ENCODE results near the gene TMEM178A. TPM values are rescaled to one million over a fixed set of nuclear protein-coding genes. Genes with fewer than 3 reads are reported as not detected.
"Not testable (repeated sequence)": the region's sequence is repeated elsewhere in the genome, so short reads cannot be mapped to it uniquely, and the experiment has no call there.

TMEM178A gene
- total RNA-seq, 3 donors from 2014 or later: not detected

DNA sequence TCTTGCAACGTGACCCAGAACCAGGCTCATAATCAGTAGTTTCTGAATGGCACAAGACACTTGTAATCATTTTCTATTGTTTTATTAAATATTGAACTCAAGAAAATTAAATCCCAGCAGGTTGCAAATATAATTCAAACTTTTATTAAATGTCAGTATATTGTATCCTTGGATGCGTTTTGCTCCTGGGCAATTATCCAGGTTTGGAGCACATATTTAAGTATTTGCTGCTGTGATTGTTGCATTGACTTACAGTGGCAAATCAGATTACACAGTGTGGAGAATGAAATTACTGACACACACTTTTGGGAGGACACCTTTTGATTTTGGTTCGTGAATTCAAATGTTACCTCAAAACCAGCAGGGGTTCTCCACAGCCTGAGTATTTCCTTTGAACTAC is 27.1 kb upstream of the TMEM178A start:
- no peaks in the 10 kb centered on the region for H3K27me3 Mint-ChIP-seq (ENCODE audit: low read depth)
- no peak overlapping the region for H3K4me3 Mint-ChIP-seq
- no peaks in the 10 kb centered on the region for H3K9me3 Mint-ChIP-seq
- ATAC-seq (no peak), DNase-seq (no peak)
- no peaks in the 10 kb centered on the region for H3K36me3 Mint-ChIP-seq (ENCODE audit: insufficient read depth)
- H3K4me1 Mint-ChIP-seq (ENCODE audit: low read depth): no peaks in the 10 kb centered on the region

DNA sequence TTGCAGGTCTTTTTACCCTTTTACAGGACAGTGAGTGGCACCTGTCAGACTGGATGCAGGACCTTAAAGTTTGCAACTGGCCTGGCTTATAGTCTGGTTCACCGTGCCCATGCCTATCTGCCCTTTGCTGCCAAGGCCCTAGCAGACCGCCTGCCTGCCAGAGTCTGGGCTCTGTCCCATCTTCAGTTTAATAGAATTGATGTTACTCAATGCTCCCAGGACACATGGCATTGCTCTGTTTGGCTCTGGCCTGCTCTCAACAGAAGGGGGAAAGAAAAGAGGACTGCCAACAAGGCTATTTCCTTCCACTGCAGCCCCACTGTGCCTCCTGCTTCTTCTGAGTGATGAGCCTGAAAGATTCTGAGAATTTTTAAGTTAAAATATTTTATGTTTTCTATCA is 25.6 kb upstream of the TMEM178A start:
- Mint-ChIP-seq H3K36me3 (ENCODE audit: insufficient read depth) (no peaks in the 10 kb centered on the region), H3K4me1 (ENCODE audit: low read depth) (no peaks in the 10 kb centered on the region), H3K4me3 (no peak overlapping the region), H3K9me3 (no peaks in the 10 kb centered on the region), H3K27me3 (ENCODE audit: low read depth) (no peaks in the 10 kb centered on the region)
- no peak for ATAC-seq
- no peak for DNase-seq

DNA sequence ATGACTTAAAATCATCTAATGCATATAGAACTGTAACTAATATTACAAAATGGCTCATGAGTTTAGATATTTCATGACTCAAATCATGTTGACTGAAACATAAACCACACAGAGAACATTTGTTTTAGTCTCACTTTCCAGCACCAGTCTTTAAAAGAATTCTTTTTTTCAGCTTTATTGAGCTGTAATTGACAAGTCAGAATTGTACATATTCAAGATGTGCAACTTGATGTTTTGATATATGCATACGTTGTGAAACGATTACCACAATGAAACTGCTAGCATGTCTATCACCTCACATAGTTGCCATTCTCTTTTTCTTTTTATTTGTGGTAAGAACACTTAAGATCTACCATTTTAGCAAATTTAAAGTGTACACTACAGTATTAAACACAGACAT is 25.0 kb upstream of the TMEM178A start:
- ATAC-seq: peak; percentile 32 to 59
- Mint-ChIP-seq H3K9me3 (no peaks in the 10 kb centered on the region), H3K4me1 (ENCODE audit: low read depth) (no peaks in the 10 kb centered on the region), H3K27me3 (ENCODE audit: low read depth) (no peaks in the 10 kb centered on the region), H3K4me3 (no peak overlapping the region), H3K36me3 (ENCODE audit: insufficient read depth) (no peaks in the 10 kb centered on the region)
- DNase-seq: no peak

DNA sequence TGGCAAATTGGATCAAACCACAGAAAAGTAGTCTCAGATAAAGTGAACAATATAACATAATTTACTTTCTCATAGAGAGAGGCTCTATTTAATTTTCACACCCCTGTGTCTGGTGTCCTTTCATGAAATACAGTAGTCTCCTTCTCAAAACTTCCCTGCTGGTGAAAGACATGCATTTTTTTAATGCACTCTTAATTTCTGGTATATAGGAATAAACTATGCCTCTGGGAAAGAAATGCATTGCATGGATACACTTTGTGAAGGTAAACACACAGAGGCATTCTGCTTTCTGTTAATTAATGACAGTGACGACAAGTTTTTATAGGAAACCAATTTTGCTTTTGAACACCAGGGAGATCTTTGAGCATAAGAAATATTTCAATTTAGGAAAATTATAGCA is 24.1 kb upstream of the TMEM178A start:
- Mint-ChIP-seq H3K4me3 (no peak overlapping the region), H3K36me3 (ENCODE audit: insufficient read depth) (no peaks in the 10 kb centered on the region), H3K4me1 (ENCODE audit: low read depth) (no peaks in the 10 kb centered on the region), H3K27me3 (ENCODE audit: low read depth) (no peaks in the 10 kb centered on the region), H3K9me3 (no peaks in the 10 kb centered on the region)
- DNase-seq (no peak), ATAC-seq (no peak)

DNA sequence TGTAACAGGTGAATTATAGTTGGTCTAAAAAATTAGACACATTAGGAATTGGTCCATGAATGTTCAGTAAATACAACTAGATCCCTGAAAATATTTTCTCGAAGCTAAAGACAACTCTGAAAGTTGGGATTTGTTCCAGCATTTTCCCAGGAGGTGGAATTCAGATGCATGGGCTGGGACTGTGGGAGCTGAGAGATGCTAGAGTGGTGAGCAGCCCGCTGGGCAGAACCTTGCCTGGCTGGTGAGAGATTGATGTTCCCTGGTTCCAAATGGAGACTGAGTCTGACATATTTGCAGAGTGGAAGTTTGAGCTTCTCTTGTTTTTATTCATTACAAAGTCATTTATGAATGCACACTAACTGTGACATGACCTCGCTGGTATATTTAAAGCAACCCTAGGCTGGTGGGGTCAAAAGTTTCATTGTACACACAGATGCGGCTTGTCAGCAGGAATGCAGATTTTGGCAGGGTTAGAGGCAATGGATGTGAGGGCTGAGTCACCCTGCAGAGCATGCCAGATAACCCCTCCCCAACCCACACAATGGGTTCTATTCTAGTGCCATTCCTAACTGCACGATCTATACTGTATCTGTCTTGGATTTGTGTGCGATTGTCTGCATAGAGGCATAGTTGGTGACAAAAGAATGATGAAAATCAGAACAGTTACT is 23.5 kb upstream of the TMEM178A start:
- no peaks in the 10 kb centered on the region for H3K27me3 Mint-ChIP-seq (ENCODE audit: low read depth)
- H3K36me3 Mint-ChIP-seq (ENCODE audit: insufficient read depth): no peaks in the 10 kb centered on the region
- H3K4me1 Mint-ChIP-seq (ENCODE audit: low read depth): no peaks in the 10 kb centered on the region
- no peaks in the 10 kb centered on the region for H3K9me3 Mint-ChIP-seq
- no peak overlapping the region for H3K4me3 Mint-ChIP-seq
- no peak for DNase-seq
- ATAC-seq: no peak

DNA sequence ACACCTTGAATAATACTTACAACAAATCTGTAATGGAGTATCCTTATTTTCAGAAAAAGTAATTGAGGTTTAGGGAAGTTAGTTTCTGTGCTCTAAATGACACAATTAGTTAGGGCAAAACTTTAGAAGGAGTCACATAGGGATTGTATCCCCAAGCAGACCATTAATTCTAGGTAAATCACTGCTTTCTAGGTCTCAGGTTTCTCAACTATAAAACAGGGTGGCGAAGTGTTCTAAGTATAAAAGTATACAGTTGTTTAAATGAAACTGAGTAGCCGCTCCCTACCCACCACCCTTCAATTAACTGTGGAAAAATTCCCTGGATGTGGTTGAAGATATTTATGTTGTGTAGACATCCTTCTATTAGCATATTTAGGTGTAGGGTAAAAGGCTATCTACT is 19.9 kb upstream of the TMEM178A start:
- no peak for DNase-seq
- no peaks in the 10 kb centered on the region for H3K9me3 Mint-ChIP-seq
- H3K4me1 Mint-ChIP-seq (ENCODE audit: low read depth): no peaks in the 10 kb centered on the region
- H3K27me3 Mint-ChIP-seq (ENCODE audit: low read depth): no peaks in the 10 kb centered on the region
- no peak overlapping the region for H3K4me3 Mint-ChIP-seq
- ATAC-seq: no peak
- no peaks in the 10 kb centered on the region for H3K36me3 Mint-ChIP-seq (ENCODE audit: insufficient read depth)

DNA sequence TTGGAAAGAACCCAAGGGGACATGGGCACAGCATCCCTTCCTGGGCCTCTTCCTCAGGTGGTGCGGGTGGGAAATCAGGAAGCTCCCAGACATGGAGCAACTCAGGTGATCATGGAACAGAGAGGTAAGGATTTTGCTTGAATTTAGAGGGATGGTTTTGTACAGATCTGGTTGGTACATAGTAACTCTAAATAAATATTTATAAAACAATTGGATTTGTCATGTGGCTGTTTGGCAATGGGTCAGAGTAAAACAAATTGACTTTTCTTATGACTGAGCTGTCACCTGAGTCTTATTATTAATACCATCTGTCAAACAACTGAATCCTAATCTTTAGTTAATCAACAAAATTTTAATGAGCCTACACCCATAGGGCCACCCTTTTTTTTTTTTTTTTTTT is 19.4 kb upstream of the TMEM178A start:
- Mint-ChIP-seq H3K36me3 (ENCODE audit: insufficient read depth) (no peaks in the 10 kb centered on the region), H3K27me3 (ENCODE audit: low read depth) (no peaks in the 10 kb centered on the region), H3K4me1 (ENCODE audit: low read depth) (no peaks in the 10 kb centered on the region), H3K9me3 (no peaks in the 10 kb centered on the region), H3K4me3 (no peak overlapping the region)
- ATAC-seq (no peak), DNase-seq (no peak)

DNA sequence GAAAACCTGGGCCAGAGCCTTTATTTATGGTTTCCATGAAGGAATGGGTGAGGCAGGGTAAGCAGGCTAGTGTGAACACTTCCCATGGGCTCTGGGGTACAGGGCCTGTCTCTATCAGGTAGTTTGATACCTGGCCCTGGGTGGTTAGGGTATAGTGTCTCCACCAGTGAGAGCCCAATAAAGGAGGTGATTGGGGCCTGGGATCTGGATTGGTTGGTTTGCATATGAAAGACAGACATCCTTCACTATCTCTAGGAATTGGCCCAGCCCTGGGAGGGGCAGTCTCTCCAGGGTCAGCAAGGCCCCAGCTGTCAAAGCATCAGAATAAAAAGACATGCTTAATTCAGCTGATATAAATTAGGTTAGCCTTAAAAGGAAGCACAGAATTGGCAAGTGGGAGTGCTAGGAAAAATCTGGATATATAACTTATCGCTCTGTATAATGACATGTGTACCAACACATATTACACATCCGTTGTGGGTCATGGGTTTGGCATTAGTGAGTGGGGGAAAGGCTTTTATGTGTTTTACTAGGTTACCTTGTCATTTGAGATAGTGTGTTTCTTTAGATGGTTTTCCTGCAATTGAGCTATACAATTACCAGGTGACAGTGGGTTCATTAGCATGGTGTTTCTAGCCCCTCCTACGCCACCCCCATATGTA is 18.5 kb upstream of the TMEM178A start:
- Mint-ChIP-seq H3K4me1 (ENCODE audit: low read depth) (no peaks in the 10 kb centered on the region), H3K36me3 (ENCODE audit: insufficient read depth) (no peaks in the 10 kb centered on the region), H3K27me3 (ENCODE audit: low read depth) (no peaks in the 10 kb centered on the region), H3K9me3 (no peaks in the 10 kb centered on the region), H3K4me3 (no peak overlapping the region)
- DNase-seq: no peak
- no peak for ATAC-seq

DNA sequence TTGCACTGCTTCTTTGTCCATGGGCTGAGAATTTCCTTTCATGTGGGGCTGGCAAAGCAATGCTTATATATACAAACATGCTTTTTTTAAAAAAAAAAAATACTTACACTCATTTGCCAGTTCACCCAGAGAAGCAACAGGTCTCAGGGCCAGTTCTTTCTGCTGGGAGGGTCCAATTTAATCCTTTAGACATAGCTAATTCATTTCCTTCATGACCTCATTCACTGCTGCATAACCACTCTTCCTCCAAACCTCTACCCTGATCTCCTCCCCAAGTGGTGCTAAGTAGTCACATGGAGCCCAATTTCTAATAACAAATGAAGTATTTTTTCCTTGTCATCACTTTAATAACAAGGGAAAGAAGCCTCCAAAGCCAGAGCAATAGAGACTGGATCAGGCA is 17.1 kb upstream of the TMEM178A start:
- peaks cover 2% of the 10 kb centered on the region for H3K9me3 Mint-ChIP-seq
- H3K36me3 Mint-ChIP-seq (ENCODE audit: insufficient read depth): no peaks in the 10 kb centered on the region
- DNase-seq (no peak), ATAC-seq (no peak)
- H3K27me3 Mint-ChIP-seq (ENCODE audit: low read depth): peaks cover 5% of the 10 kb centered on the region
- no peak overlapping the region for H3K4me3 Mint-ChIP-seq
- H3K4me1 Mint-ChIP-seq (ENCODE audit: low read depth): no peaks in the 10 kb centered on the region

DNA sequence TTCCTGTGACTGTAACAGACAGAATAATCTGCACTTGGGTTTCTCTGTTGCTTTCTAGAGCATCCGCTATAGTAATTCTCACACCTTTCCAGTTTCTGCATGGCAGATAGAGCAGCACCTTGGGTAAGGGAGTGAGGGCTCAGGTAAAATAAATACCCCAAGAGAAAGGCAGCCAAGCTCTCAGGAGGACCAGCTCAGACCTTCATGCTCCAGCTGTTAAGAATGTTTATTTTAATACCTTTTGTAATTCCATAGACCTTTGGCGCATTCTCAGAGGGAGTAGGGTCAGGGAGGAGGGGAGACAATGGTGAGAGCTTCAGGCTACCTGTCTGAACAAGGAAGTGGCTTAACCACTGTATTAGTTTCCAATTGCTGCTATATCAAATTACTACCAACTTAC is 16.2 kb upstream of the TMEM178A start:
- H3K9me3 Mint-ChIP-seq: peaks cover 7% of the 10 kb centered on the region
- H3K4me3 Mint-ChIP-seq: no peak overlapping the region
- peaks cover 9% of the 10 kb centered on the region for H3K27me3 Mint-ChIP-seq (ENCODE audit: low read depth)
- DNase-seq: no peak
- no peaks in the 10 kb centered on the region for H3K4me1 Mint-ChIP-seq (ENCODE audit: low read depth)
- peaks cover 2% of the 10 kb centered on the region for H3K36me3 Mint-ChIP-seq (ENCODE audit: insufficient read depth)
- no peak for ATAC-seq

DNA sequence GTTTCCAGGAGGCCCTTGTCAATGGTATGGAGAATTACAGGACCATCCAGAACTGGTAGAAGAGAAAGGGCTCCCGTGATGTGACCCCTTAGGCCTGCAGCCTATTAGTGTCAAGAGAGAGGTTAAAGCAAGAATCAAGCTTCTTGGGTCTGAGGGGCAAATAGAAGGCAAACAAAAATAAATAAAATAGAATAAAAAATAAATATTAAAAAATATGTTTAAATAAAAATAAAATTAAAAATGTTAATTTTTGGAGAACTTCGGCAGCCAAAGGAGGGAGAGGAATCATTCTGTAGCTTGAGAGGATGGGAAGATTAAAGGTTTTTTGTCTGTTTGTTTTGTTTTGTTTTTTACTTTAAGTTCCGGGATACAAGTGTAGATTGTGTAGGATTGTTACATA is 15.2 kb upstream of the TMEM178A start:
- Mint-ChIP-seq H3K36me3 (ENCODE audit: insufficient read depth) (peaks cover 2% of the 10 kb centered on the region), H3K4me1 (ENCODE audit: low read depth) (no peaks in the 10 kb centered on the region), H3K4me3 (no peak overlapping the region), H3K9me3 (peaks cover 7% of the 10 kb centered on the region), H3K27me3 (ENCODE audit: low read depth) (peaks cover 11% of the 10 kb centered on the region)
- DNase-seq (no peak), ATAC-seq (no peak)

DNA sequence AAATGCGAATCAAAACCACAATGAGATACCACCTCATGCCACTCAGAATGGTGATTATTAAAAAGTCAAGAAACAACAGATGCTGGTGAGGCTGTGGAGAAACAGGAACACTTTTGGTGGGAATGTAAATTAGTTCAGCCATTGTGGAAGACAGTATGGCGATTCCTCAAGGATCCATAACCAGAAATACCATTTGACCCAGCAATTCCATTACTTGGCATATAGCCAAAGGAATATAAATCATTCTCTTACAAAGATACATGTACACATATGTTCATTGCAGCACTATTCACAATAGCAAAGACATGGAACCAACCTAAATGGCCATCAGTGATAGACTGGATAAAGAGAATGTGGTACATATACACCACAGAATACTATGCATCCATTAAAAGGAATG is 9.5 kb upstream of the TMEM178A start:
- not testable (repeated sequence) for H3K36me3 Mint-ChIP-seq (ENCODE audit: insufficient read depth); H3K4me3 Mint-ChIP-seq; DNase-seq; ATAC-seq; H3K4me1 Mint-ChIP-seq (ENCODE audit: low read depth); H3K9me3 Mint-ChIP-seq
- peaks cover 14% of the 10 kb centered on the region for H3K27me3 Mint-ChIP-seq (ENCODE audit: low read depth)

DNA sequence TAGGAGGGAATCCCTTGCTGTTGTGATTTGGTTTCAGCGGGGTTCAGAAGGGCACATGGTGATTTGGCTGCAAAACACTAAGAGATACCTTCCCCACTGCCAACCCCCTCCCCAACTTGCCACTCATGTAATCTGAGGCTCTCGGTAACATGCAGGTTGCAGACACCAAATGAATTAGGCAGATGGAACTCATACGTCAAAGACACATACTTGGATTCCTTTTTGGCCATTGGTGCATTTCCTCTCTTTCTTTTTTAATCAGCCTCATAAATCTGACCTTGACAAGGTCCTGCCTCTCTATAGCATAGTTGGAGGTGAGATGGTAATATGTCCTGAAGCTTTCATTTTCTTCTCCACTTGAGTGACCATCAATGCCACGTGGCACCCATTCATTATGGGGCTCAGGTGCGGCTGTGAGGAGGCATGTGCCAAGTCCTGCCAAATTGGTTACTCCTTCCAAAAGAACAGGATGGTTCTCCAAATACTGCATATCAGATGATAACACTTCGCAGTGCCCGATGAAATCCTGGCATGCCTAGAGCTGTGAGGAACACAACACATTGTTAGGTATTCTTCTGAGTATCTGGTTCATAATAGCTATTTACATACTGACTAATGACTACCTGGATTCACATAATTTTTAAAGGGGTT is 8.3 kb upstream of the TMEM178A start:
- peaks cover 7% of the 10 kb centered on the region for H3K9me3 Mint-ChIP-seq
- H3K4me3 Mint-ChIP-seq: no peak overlapping the region
- ATAC-seq (no peak), DNase-seq (no peak)
- peaks cover 20% of the 10 kb centered on the region for H3K27me3 Mint-ChIP-seq (ENCODE audit: low read depth)
- no peaks in the 10 kb centered on the region for H3K4me1 Mint-ChIP-seq (ENCODE audit: low read depth)
- H3K36me3 Mint-ChIP-seq (ENCODE audit: insufficient read depth): peaks cover 2% of the 10 kb centered on the region

DNA sequence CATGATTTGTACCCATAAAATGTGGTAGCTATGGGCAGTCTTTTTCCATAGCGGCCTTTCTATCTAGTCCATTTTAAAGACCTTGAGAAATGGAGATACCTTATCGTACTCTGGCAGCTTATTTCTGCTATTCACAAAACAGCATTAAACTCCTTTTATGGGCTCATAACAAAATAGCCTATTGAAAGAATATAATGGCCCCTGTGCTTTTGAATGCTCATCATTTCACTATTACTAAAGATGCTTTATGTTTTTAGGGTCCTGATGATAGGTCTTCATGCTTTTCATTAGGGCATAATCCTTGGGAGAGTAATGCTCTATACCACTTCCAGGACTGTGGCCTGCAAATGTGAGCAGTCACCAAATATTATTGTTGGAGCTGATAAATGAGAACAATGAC is 7.3 kb upstream of the TMEM178A start:
- ATAC-seq (no peak), DNase-seq (no peak)
- H3K36me3 Mint-ChIP-seq (ENCODE audit: insufficient read depth): peaks cover 2% of the 10 kb centered on the region
- H3K9me3 Mint-ChIP-seq: peaks cover 7% of the 10 kb centered on the region
- H3K4me3 Mint-ChIP-seq: no peak overlapping the region
- H3K4me1 Mint-ChIP-seq (ENCODE audit: low read depth): no peaks in the 10 kb centered on the region
- H3K27me3 Mint-ChIP-seq (ENCODE audit: low read depth): peaks cover 18% of the 10 kb centered on the region
